Measurements from ENCODE around the gene LPAR1. TPM values are rescaled to one million over a fixed set of nuclear protein-coding genes. Genes with fewer than 3 reads are reported as not detected.

Gene LPAR1
- total RNA-seq, 1 donor from 2014 or later, result 8.5 TPM

GRCh38 chr9:110908894-110909293 is 129.4 kb downstream of the LPAR1 start:
- DNase-seq (ENCODE audit: low read depth), result no peak
- TF ChIP-seq, protein P1, sequence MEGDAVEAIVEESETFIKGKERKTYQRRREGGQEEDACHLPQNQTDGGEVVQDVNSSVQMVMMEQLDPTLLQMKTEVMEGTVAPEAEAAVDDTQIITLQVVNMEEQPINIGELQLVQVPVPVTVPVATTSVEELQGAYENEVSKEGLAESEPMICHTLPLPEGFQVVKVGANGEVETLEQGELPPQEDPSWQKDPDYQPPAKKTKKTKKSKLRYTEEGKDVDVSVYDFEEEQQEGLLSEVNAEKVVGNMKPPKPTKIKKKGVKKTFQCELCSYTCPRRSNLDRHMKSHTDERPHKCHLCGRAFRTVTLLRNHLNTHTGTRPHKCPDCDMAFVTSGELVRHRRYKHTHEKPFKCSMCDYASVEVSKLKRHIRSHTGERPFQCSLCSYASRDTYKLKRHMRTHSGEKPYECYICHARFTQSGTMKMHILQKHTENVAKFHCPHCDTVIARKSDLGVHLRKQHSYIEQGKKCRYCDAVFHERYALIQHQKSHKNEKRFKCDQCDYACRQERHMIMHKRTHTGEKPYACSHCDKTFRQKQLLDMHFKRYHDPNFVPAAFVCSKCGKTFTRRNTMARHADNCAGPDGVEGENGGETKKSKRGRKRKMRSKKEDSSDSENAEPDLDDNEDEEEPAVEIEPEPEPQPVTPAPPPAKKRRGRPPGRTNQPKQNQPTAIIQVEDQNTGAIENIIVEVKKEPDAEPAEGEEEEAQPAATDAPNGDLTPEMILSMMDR (conservative IDR thresholded peaks at IDR 0.05; ENCODE audit: low read depth, low read length), result no peak

GRCh38 chr9:110900917-110901316 is 137.4 kb downstream of the LPAR1 start:
- no peak overlapping the region for H3K4me3 ChIP-seq (ENCODE audit: low read depth, low read length)
- no peak for DNase-seq (ENCODE audit: low read depth)
- TF ChIP-seq, protein P1 (conservative IDR thresholded peaks at IDR 0.05; ENCODE audit: low read depth, low read length), result no peak

More at GRCh38 chr9:110908894-110909293, 129.4 kb downstream of the LPAR1 start:
- H3K4me3 ChIP-seq (ENCODE audit: low read depth, low read length), result no peak overlapping the region

GRCh38 chr9:110900456-110900855 is 137.8 kb downstream of the LPAR1 start:
- no peak for DNase-seq (ENCODE audit: low read depth)
- H3K4me3 ChIP-seq (ENCODE audit: low read depth, low read length), result no peak overlapping the region
- TF ChIP-seq, protein P1 (conservative IDR thresholded peaks at IDR 0.05; ENCODE audit: low read depth, low read length), result no peak

DNA sequence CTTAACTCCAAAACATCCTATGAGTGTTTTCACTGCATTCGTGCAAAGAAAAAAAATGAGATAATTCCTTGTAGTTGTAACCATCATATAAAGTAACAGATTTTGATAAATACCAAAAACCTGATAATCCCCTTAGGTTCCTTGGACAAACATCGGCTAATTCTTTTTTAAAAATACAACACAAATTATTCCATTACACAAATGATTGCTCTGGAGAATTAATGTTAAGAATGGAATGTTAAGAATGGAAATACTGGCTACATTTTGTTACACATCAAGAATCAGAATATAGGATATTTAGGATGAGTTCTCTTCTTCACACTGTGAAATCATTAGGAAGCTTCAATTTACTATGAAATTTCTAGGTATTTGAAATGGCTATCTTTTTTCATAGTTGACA is 139.4 kb downstream of the LPAR1 start:
- TF ChIP-seq, protein P1 (conservative IDR thresholded peaks at IDR 0.05; ENCODE audit: low read depth, low read length), result no peak
- no peak overlapping the region for H3K4me3 ChIP-seq (ENCODE audit: low read depth, low read length)
- DNase-seq (ENCODE audit: low read depth), result no peak

- TF ChIP-seq, protein P1 (conservative IDR thresholded peaks at IDR 0.05; ENCODE audit: low read depth, low read length), result no peak
- H3K4me3 ChIP-seq (ENCODE audit: low read depth, low read length), result no peak overlapping the region
- DNase-seq (ENCODE audit: low read depth), result no peak
Measured at GRCh38 chr9:110898358-110898757, 139.9 kb downstream of the LPAR1 start.

GRCh38 chr9:110897943-110898342 is 140.3 kb downstream of the LPAR1 start:
- TF ChIP-seq, protein P1 (conservative IDR thresholded peaks at IDR 0.05; ENCODE audit: low read depth, low read length), result no peak
- DNase-seq (ENCODE audit: low read depth), result no peak
- H3K4me3 ChIP-seq (ENCODE audit: low read depth, low read length), result no peak overlapping the region

GRCh38 chr9:110895147-110895905 is 142.9 kb downstream of the LPAR1 start:
- TF ChIP-seq, protein P1 (conservative IDR thresholded peaks at IDR 0.05; ENCODE audit: low read depth, low read length), result no peak
- no peak for DNase-seq (ENCODE audit: low read depth)
- H3K4me3 ChIP-seq (ENCODE audit: low read depth, low read length), result no peak overlapping the region

Measured in epithelial cell of proximal tubule (primary cell).